GM21423 (cell line): Measurements from ENCODE around the gene OAF.
"Not testable (repeated sequence)": the region's sequence is repeated elsewhere in the genome, so short reads cannot be mapped to it uniquely, and the experiment has no call there.

Experiments
- ATAC-seq: cut with Tn5 transposase; IDR thresholded peaks from one replicate; pipeline ENCODE4 v1.9.1; 2021; ENCODE audit warnings: mild to moderate bottlenecking, moderate library complexity; ENCODE audit not compliant: unreplicated experiment

The OAF gene

DNA sequence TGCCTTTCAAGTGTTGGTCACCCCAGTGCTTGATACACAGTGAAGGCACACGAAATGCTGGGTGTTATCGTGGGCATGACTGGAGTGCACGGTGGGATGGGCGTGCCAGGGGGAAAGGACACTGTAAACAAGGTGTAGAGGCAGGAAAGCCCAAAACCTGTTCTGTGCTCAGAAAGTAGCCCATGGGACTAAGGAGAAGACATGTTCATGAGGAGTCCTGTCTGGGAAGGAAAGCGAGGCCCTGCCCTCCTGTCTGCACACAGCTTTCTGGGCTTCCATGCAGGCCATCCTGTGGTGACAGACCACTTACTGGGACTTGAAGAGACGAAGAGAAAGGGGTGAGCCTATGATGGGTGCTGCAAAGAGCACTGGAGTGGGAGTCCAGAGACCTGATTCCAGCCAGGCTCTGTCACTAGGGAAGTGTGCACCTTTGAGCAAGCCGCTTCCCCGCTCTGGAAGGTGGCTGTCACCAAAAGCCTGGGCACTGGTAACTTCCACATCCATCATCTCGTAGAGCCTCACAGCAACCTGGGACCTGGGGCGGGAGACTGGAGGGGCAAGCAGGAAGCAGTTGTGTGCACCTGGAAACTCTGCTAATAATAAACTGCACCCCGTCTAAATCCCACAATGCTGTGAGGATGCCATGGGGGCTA, 28.3 kb downstream of the OAF start:
- ATAC-seq = no peak

DNA sequence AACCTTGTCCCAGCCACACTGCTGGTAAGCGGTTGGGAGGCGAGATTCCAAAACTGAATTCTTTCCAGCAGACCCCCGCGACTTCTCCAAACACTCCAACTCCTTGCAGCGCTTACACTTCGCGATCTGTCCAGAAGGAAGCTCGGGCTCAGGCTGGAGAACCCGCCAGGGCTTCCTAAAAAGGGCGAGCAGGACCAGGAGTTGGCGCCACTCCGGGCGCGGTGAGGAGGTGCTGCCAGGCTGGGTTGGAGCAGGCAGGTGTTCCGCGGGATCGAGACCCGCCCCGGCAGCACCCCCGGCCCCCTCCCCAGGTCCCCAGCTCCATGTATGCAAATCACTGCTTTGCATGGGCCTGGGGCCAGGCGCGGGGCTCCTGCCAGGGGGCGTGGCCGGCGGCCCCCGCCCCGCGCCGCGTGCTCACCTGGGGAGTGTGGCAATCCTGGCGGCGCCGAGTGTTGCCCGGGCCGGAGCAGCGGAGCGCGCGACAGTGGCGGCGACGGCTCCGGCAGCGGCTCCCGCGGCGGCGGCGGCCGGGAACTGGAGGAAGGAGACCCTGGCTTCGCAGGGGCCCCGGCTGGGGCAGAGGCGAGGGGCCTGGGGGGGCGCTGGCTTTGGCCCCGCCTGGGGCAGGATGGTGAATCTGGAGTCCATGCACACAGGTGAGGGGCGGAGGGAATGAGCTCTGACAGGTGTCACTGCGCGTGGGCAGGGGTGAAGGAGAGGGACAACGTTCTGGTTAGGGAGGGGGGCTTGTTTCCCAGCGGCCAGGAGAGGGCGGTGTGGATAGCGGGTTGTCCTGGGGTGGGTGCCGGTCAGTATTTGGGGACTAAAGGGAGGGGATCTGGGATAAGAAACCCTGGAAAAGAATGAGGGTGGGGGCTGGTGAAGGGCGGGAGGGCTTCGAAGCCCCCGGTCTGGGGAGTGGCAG, 29.1 kb downstream of the OAF start, which contains the start of gene POU2F3:
Gene POU2F3 (plus strand): TSS at position 428 of the 928 bp plus-strand sequence. CDS start 204 bp downstream, at position 632.
- ATAC-seq = no peak

GRCh38 chr11:120240866-120241265, 30.0 kb downstream of the OAF start:
- no peak for ATAC-seq

DNA sequence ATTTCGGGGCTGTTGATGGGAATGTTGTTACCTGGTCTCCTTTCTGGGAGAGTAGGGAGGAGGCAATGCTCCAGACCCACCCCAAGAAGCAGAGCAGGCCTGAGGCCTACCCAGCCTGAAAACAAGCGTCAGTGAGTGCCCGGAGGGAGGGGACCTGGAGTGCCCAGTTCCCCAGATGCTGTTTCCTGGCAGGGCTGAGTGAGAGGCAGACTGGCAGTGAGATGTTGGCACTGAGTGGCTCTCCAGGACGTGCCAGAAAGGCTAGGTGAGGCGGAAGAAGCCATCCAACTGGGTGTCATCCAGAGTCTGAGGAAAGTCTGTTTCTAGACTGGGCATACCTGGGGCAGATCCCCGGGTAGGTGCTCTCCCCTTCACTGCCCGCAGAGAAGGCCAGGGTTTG, 30.4 kb downstream of the OAF start:
- ATAC-seq = no peak

DNA sequence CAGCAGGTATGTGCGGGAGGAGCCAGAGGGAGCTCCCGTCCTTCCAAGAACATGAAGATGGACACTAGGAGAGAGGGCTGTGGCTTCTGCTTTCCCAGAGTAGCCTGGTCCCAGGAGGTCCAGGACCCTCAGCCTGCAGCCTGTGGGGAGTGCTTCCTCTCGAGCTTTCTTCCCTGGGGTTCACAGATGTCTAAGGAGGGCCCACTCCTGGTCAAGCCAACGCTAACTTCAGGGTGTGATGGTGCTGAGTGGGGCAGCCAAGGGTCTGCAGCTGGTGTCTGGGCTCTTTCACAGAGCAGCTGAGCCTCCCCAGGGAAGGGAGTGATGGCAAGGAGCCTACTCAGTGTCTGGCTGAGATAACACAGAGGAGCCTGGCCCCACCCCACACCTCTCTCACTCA, 32.4 kb downstream of the OAF start:
- ATAC-seq = no peak

DNA sequence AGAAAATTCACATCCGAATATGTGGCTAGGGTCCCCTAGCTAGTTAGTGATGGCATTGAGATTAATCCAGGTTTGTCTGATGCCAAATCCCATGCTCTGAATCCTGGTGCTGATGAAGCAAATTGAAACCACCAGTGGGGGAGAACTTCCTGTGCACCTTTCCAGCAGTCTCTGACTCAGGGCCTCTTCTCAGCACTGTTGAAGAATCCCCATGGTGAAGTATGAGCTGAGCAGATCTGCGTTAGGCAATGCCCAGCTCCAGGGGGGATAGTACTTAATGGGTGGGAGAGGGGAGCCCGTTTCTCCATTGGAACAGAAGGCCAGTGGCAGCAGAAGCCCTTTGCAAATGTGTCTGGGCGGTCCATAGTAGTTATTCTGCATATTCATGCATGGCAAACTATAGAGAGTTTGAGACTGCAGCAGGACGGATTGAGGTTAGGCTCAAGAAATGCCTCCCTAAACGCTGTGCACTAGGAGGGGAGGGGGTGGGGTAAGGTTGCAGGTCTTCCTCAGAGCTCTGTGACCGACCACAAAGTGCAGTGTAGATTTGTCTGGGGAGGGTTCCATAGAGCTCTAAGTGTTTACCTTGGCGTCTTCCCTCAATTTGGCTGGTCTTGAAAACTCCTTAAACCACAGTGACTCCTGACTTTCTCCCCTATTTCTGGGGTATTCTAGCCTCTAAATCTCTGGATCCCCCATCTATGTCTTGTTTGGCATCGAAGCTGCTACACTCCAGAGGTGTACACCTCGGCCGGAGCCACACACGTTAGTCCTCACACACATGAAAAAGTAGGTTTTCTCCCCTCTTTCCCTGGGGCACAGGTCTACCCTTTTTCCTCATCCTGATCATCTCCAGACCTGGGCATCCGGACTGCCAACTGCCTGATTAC, 33.9 kb downstream of the OAF start:
- ATAC-seq = no peak

GRCh38 chr11:120245434-120245833, 34.6 kb downstream of the OAF start:
- ATAC-seq = no peak

DNA sequence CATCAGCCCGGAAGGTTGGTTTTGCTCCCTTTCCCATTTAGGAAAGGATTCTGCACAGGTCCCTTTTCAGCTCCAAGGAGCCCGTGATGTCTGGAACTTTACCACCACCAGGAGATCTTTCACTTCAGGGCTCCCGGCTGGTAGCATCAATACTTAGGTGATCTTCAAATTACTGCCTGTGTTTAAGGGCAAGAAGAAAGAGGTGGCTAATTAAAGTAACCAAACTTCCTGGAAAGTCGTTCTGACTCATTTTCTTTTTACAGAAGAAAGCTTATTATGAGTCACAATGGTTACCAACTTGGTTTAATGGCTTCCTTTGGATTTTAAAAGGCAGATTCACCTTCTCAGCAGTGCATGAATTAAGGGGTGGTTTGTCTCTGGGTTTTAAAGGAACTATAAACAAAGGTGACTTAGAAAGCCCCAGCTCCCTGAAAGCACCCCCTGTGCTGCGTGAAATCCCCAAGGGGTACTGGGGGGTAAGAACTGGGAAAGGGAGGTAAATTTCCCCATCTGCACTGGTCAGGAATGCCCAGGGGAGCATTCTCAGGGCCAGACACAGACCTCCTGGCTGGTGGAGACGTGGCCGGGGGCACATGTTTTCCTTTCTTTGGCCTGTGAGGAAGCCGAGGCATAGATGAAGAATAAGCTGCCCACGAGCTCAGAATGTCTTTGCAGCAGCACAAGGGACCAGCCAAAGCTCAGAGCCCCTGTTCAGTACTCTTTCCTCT, 37.9 kb downstream of the OAF start:
- peak; percentile 55 for ATAC-seq

DNA sequence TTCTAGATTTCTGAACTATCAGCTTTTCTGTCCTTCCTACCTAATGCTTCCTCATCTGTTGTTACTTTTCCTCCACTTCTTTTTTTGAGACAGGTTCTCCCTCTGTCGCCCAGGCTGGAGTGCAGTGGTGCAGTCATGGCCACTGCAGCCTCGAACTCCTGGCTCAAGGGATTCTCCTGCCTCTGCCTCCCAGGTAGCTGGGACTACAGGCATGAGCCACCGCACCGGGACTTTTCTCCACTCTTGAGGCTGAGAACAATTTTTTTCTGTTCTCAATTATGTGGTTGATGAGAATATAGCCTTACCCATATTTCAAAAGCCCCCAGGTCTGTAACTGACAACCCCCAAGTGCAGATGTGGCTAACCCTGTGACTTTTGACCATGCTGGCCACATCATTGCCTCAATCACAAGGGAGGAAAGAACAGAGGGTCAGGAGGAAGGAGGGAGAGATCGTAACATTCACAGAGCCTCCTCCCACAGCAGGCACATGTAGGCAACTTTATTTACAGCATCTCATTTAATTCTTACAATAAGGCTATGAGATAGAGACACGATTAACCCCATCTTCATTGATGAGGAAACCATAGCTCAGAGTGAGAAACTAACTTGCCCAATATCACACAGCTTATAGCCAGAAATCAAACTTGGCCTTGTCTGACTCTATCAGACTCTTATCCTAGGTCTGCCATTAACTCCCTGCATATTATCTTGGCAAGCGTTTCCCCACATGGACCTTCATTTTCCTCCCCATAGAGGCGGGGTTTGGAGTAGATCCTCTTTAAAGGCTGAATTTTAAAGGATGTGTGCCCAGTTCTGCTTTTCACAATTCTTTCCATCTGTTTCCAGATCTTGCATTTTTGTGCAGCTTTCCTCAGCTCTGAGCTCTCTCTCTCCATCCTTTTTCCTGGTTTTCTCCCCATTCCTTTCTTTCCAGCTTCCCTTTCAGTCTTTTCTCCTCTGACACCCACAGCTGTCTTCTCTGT, 38.7 kb downstream of the OAF start:
- no peak for ATAC-seq

DNA sequence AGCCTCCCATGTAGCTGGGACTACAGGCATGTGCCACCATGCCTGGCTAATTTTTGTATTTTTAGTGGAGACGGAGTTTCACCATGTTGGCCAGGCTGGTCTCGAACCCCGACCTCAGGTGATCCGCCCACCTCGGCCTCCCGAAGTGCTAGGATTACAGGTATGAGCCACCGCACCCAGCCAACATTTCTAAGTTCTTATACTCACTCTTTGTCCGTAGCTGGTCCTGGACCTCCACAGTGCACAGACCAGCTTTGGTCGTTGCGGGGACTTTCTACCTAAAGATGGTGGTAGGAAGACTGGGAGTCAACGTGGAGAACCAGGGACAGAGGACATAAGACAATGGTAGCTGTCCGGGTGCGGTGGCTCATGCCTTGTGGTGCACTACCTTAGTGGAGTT, 42.5 kb downstream of the OAF start:
- not testable (repeated sequence) for ATAC-seq

GRCh38 chr11:120254788-120255518, 44.1 kb downstream of the OAF start:
- no peak for ATAC-seq

- no peak for ATAC-seq
These were observed 44.7 kb downstream of the OAF start for GRCh38 chr11:120255519-120255866.

DNA sequence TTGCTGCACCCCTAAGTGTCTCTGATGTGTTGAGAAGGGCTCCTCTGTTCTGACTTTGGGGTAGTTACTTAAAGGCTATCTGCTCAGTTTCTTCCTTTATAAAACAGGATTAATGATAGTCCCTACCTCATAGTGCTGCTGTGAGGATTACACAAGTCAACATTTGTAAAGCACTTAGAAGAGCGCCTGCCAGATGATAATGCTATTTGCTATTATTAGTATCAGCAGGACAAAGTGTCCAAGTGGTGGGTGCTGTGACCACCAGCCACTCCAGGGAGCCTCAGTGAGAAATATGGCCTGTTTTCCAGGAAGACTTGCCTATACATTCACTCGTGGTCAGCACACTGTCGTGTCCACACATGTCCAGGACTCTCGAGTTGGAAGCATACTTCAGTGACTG, 45.3 kb downstream of the OAF start:
- ATAC-seq = no peak

GRCh38 chr11:120256779-120257178, 45.9 kb downstream of the OAF start:
- no peak for ATAC-seq

- ATAC-seq = no peak
These were observed 46.5 kb downstream of the OAF start for GRCh38 chr11:120257346-120257745.

DNA sequence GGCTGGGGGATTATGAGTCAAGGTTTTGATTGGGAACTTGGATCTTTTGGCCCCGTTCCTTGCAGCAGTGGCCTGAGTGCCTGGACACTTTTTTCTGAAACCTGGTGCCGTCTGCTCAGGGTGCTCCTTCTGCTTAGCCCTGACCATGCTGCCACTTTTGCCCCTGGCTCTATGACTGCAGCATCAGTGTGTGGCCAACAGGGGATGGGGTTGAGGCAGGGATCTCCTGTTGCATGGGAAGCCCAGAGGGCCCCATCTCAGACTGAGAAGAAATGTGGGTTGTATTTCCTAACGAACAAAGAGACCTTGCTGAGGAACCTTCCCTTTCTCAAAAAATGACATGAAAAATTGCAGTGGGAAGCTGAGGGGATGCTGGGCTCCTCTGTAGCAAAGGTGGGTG, 47.8 kb downstream of the OAF start:
- no peak for ATAC-seq

DNA sequence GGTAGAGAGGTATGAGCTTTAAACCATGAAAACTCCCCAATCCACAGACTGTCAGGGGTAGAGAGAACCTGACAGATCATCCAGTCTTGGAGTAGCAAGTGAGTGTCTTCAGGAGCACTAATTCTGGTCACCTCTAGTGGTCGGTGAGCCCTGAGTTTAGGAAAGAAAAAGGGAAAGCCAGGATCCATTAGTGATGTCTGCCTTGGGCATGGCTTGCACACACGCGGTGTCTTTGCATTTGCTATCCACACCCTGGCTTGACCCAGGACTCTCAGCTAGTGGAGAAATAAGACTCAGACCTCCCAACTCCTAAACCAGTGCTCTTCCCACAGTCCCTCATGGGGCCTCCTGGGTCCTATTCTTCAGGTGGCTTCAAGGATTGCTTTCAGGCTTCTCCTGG, 48.4 kb downstream of the OAF start:
- no peak for ATAC-seq

DNA sequence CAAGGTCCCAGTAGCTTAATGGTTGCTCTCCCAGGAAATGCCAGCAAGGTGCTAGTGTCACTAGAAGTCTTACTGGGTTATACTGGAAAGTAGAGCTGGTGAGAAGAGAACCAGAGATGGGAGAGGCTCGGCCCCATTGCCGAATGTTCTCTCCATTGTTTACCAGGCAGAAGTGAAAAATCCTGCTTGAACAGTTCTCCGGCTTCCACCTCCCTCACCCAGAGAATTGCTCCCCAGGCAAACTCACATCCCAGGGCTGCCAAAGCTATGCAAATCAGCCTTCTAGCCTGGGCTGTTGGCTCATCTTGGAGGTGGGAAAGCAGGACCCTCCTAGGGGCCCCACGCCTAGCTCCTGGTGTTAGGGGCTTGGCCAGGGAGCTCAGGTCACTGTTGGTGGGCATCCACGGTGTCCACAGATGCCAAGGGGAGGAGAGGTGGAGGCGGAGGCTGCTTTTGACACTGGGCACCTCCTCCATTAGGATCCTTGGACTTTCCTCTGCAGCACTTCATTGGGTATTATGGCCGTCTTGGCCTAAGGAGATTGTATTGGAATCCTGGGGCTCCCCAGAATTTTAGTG, 49.2 kb downstream of the OAF start:
- ATAC-seq = no peak
